IPS-18c (cell line): ENCODE data around the gene EPHX1.

Source experiments
- H3K4me3 ChIP-seq: 2 replicates; pipeline ENCODE4 v1.7.0; 2013; ENCODE audit warnings: low read depth, mild to moderate bottlenecking, low read length, moderate library complexity; ENCODE audit not compliant: insufficient read depth
- H3K9me3 ChIP-seq: one replicate; pipeline ENCODE4 v1.6.1; 2013; ENCODE audit warnings: mild to moderate bottlenecking, low read length, moderate library complexity; ENCODE audit not compliant: control insufficient read depth, insufficient read depth

The EPHX1 gene

GRCh38 chr1:225846331-225847310 is 36.7 kb downstream of the EPHX1 start:
- no peak overlapping the region for H3K4me3 ChIP-seq

GRCh38 chr1:225847610-225848009 is 37.7 kb downstream of the EPHX1 start:
- H3K4me3 ChIP-seq, result no peak overlapping the region
- H3K9me3 ChIP-seq, result peaks cover 5% of the 10 kb centered on the region

More at GRCh38 chr1:225846331-225847310, 36.7 kb downstream of the EPHX1 start:
- peaks cover 5% of the 10 kb centered on the region for H3K9me3 ChIP-seq

- H3K9me3 ChIP-seq, result peaks cover 5% of the 10 kb centered on the region
- H3K4me3 ChIP-seq, result no peak overlapping the region
These were observed 38.4 kb downstream of the EPHX1 start for GRCh38 chr1:225848030-225848955.

- Histone ChIP-seq H3K9me3 (peaks cover 5% of the 10 kb centered on the region), H3K4me3 (no peak overlapping the region)
These were observed 40.0 kb downstream of the EPHX1 start for GRCh38 chr1:225849925-225850324.

- peaks cover 5% of the 10 kb centered on the region for H3K9me3 ChIP-seq
- no peak overlapping the region for H3K4me3 ChIP-seq
These were observed 40.4 kb downstream of the EPHX1 start for GRCh38 chr1:225850370-225850769.

GRCh38 chr1:225851805-225852204 is 41.9 kb downstream of the EPHX1 start:
- Histone ChIP-seq H3K9me3 (peaks cover 7% of the 10 kb centered on the region), H3K4me3 (no peak overlapping the region)

- Histone ChIP-seq H3K4me3 (no peak overlapping the region), H3K9me3 (peaks cover 7% of the 10 kb centered on the region)
These were observed 42.6 kb downstream of the EPHX1 start for GRCh38 chr1:225852413-225853124.

- peaks cover 7% of the 10 kb centered on the region for H3K9me3 ChIP-seq
- no peak overlapping the region for H3K4me3 ChIP-seq
These were observed 43.5 kb downstream of the EPHX1 start for GRCh38 chr1:225853441-225853840.

GRCh38 chr1:225855503-225856300 is 45.8 kb downstream of the EPHX1 start:
- peaks cover 5% of the 10 kb centered on the region for H3K9me3 ChIP-seq

GRCh38 chr1:225857256-225857655 is 47.3 kb downstream of the EPHX1 start:
- H3K4me3 ChIP-seq, result no peak overlapping the region
- peaks cover 2% of the 10 kb centered on the region for H3K9me3 ChIP-seq

More at GRCh38 chr1:225855503-225856300, 45.8 kb downstream of the EPHX1 start:
- H3K4me3 ChIP-seq, result no peak overlapping the region

GRCh38 chr1:225859151-225859550 is 49.2 kb downstream of the EPHX1 start:
- Histone ChIP-seq H3K4me3 (no peak overlapping the region), H3K9me3 (peaks cover 2% of the 10 kb centered on the region)

GRCh38 chr1:225860107-225860506 is 50.2 kb downstream of the EPHX1 start:
- Histone ChIP-seq H3K4me3 (no peak overlapping the region), H3K9me3 (peaks cover 2% of the 10 kb centered on the region)

- Histone ChIP-seq H3K4me3 (no peak overlapping the region), H3K9me3 (peaks cover 2% of the 10 kb centered on the region)
These were observed 51.0 kb downstream of the EPHX1 start for GRCh38 chr1:225860876-225861441.

GRCh38 chr1:225861834-225862580 is 52.1 kb downstream of the EPHX1 start:
- H3K4me3 ChIP-seq, result no peak overlapping the region
- H3K9me3 ChIP-seq, result no peaks in the 10 kb centered on the region

GRCh38 chr1:225862581-225862950 is 52.6 kb downstream of the EPHX1 start:
- Histone ChIP-seq H3K9me3 (no peaks in the 10 kb centered on the region), H3K4me3 (no peak overlapping the region)
